NCI-H2029 treated with DMSO at 0.1 percent for 48 hours (cell line): ENCODE results near the gene PCMTD2.

Experiments
- DNase-seq: peaks from one replicate; lab custom pipeline; 2025; lab: John Stamatoyannopoulos, UW

The PCMTD2 gene

DNA sequence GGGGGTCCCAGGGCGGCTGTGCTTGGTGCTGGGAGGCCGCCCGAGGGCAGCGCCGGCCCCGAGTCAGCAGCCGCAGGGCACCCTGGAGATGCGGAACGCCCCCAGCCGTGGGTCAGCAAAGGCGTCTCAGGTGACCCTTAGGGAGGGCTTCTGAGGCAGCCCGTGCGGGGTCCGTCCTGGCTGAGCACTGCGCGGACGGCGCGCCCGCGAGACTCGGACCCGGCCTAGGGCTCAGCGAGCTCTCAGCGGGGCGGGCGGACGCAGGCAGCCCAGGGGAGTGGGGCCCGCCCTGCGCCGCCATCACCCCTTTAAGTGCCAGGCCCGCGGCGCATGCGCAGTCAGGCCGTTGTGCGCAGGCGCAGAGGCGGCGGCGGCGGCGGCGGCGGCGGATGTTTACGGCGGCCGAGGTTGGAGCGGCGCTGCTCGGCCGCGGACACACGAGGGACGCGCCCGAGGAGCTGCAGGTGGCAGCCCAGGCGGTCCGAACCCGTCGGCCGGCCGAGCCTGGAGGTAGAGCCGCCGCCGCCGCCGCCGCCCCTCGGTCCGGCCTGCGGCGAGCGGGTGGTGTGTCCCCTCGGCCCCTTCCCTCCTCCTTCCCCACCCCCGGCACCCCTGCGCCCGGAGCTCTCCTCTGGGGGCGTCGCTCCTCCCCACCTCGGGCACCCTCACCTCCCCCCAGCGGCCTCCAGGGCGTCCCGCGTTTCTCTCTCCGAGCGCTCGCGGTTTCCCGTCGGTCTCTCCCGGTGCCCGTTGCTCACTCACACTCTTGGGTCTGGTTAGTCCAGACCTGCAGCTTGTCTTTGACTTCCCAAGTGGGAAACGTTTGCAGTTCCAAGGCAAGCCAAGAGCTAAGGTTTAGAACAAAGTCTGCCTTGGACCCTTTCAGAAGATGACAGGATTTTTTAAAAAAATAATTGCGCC, at the start of gene PCMTD2:
Gene PCMTD2, plus strand, starts transcription at position 388 of the 921 bp plus-strand sequence. CDS start 4,218 bp downstream, outside the sequence.
- DNase-seq = peak; percentile 31

DNA sequence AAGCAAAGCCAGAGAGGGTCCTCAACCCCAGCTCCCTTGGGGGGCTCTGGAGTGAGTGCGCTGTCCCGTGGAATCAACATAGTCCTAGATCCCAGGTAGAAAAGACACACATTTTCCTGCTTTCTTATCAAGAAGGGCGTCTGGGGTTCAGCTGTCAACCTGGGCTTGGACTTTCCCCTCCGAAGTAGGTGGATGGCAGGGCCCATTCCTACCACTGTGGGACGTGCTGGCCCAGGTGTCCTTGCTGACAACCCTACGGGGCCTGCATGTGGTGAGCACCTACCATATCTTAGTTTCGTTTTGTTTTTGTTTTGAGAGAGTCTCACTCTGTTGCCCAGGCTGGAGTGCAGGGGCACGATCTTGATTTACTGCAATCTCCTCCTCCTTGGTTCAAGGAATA, 48.9 kb upstream of the PCMTD2 start:
- no peak for DNase-seq

DNA sequence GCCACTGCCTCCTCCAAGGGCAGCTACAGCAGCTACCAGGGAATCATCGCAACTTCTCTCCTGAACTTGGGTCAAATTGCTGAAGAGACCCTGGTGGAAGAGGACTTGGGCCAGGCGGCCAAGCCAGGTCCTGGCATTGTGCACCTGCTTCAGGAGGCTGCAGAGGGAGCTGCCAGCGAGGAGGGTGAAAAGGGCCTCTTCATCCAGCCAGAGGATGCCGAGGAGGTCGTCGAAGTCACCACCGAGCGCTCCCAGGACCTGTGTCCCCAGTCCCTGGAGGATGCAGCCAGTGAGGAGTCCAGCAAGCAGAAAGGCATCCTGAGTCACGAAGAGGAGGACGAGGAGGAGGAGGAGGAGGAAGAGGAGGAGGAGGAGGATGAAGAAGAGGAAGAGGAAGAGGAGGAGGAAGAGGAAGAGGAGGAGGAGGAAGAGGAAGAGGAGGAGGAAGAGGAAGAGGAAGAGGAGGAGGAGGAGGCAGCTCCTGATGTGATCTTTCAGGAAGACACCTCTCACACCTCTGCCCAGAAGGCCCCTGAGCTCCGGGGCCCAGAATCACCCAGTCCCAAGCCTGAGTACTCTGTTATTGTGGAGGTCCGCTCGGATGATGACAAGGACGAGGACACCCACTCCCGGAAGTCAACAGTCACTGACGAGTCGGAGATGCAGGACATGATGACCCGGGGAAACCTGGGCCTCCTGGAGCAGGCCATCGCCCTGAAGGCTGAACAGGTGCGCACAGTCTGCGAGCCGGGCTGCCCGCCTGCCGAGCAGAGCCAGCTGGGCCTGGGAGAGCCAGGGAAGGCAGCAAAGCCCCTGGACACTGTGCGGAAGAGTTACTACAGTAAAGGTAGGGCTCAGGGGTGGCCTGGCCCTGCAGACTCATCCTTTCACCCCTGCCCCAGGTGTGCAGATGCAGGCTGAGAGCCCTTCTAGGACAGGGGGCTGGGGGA, 47.6 kb upstream of the PCMTD2 start:
- no peak for DNase-seq

DNA sequence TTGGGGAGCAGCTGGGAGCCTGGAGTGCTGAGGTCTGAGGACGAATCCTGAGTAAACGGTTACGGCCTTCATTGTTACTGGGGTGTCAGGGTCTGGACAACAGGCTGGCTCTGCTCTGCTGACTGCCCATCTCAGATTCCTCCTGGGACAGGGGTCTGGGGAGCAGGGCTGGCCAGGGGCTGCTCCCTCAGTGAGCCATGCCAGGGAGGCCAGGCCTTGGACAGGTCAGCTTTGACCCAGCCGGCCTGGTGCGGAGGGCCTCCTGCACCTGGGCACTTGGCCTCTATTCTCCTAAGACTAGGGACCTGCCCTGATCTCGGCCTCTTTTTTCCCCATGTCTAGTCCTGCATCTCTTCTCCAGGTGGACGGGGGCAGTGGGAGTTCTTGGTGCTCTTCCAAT, 46.4 kb upstream of the PCMTD2 start:
- no peak for DNase-seq

DNA sequence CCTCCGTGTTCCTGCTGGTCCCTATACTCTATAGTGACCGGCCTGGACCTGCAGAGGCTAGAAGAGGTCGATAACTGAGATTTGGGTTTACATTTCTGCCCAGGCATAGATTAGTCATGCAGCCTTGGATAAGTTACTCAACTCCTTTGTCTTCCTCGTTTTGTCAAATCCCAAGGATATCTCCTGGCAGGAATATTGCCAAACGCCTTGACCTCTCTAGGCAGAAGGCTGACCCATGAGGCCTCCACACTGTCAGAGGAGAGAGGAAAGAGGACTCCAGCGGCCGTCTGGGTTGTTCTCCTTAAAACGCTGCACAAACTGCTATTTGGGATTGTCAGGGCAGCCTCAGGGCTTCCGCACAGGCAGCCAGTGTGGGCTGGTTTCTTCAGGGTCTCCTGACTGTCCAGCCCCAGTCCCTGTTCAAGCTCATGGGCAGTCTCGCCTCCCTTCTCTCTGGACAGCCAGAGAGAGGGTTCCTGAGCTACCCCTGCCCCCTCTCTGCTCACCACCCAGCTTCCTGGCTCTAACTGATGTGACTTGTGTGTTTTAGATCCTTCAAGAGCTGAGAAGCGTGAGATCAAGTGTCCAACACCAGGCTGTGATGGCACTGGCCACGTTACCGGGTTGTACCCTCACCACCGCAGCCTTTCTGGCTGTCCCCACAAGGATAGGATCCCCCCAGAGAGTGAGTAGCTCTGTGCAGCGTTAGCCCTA, 44.7 kb upstream of the PCMTD2 start:
- DNase-seq = no peak

DNA sequence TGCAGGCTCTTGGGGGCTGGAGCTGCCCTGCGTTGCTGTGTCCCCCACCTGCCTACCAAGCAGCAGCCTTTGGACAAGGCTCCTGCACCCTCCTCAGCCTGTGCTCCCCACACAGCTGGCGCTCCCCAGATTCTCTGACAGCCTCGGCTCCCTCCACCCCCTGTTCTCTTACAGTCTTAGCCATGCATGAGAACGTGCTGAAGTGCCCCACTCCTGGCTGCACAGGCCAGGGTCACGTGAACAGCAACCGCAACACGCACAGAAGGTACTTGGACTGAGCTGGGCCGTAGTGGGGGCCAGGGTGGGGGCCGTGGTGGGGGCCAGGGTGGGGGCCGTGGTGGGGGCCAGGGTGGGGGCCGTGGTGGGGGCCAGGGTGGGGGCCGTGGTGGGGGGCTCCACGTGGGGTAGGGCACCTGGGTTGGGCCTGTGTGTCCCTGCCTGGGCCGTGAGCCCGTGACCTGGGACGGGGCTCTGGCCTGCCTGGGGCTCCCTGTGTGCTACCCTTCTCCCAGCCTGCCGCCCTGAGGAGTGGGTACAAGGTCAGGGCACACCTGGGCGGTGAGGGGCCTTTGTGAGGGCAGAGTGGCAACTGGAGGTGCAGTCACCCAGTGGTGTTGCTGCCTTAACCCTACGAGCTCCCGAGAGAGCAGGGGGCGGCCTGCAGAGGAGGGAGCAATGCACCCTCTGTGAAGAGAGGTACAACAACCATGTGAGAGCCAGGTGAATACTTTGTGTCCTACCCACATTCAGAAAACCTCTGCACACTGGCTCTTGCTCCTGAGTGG, 43.5 kb upstream of the PCMTD2 start:
- no peak for DNase-seq

DNA sequence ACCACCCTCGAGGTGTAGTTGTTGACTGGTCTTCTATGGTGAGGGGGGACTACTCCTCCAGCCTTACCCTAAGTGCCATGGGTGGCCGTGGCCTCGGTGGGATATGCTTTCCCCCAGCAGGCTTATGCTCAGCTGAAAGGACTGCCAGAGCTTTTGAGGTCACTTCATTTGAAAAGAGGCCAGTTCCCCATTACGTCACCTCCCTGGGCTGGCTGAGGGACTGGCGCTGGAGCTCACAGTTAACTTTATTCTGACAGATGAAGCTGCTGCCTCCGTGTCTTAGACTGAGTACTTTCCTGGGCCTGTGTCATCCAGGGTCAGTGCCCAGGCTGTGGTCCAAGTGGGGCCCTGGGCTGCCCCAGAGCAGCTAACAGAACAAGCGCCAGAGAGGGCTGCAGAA, 42.8 kb upstream of the PCMTD2 start:
- DNase-seq = no peak

DNA sequence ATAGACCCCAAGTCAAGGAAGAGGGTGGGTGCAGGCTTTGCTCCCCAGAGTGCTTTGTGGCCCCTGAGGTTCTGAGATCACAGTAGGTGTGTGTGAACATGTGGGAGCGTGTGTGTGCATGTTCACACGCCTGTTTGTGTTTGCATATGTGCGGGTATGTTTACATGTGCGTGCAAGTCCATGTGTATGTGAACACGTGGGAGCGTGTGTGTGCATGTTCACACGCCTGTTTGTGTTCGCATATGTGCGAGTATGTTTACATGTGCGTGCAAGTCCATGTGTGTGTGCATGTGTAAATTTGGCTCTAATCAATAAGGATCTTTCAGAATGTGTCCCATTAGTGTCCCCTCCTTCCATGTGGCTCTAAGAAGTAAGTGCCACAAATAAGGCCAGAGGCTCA, 41.4 kb upstream of the PCMTD2 start:
- no peak for DNase-seq

DNA sequence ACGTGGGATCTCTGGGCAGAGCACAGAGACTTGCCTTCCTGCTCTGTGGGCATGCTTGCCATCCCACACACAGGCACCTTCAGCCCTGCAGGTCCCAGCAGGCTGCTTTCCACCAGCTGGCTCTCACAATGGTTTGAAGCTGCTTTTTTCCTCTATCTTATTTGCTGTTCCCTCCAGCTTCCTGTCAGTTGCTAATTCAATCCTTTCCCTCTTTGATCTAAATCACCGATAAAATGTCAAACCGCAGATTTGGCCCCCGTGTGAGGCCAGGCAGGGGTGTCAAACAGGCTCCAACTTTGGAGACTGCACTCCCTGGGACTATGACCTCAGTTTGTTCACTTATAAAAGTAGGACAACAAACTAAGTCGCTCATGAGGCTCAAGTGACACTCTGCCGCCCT, 40.6 kb upstream of the PCMTD2 start:
- no peak for DNase-seq

DNA sequence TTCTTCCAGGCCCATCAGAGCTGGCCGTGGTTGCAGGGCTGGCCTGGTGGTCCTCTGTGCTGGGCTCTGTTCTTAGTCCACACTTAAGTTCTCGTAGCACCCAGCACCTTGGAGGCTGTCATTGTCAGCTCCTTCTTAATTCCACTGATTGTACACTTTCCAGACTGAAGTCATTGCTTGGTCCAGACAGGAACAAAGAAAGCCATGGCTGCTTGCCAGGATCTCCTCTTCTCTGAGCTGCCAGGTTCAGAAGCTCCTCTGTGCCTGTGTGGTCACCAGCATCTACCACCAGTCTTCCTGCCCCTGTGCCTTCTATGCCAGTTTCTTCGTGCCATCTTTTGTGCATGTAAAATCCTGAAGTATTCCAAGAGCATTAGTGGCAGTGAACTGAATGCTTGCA, 39.5 kb upstream of the PCMTD2 start:
- DNase-seq = peak; percentile 18

DNA sequence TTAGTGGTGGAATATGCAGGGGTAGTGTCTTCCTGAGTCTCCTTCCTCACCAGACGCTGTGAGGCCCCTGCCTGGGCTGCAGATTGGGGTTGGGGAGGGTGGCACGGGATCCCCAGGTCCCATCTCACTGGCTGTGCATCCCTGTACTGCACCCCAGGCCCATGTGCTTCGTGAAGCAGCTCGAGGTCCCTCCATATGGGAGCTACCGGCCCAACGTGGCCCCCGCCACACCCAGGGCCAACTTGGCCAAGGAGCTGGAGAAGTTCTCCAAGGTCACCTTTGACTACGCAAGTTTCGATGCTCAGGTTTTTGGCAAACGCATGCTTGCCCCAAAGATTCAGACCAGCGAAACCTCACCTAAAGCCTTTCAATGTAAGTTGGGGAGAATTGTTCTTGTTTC, 38.6 kb upstream of the PCMTD2 start:
- no peak for DNase-seq

DNA sequence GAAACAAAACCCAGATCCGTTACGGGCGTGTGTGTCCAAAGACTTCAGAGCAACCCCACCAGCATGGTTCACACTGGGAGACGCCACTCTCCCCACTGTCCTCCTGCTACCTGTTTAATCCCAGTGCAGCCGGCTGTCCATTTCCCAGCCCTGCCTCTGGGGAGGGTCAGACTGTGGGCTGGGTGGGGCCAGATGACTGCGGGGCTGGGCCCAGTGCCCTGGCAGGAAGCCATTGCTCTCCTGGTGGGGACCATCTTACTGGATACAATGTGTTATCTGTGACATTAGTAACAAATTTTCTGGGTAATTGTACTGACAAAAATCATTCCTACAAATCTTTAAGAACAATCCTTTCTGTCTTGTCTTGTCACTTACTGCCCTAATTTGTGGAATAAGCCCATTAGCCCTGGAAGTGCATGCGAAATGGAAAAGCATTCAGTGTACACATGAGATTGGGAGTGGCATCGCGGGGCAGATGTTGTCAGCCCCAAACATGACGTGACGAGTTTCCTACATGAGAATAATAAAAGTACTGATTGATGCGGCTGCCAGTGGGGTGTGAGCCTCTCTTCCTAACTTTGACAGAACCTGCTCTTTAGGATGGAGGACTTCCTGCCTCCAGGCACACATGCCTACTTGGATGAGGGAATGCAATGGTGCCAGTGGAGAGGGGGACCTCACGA, 37.9 kb upstream of the PCMTD2 start:
- no peak for DNase-seq

DNA sequence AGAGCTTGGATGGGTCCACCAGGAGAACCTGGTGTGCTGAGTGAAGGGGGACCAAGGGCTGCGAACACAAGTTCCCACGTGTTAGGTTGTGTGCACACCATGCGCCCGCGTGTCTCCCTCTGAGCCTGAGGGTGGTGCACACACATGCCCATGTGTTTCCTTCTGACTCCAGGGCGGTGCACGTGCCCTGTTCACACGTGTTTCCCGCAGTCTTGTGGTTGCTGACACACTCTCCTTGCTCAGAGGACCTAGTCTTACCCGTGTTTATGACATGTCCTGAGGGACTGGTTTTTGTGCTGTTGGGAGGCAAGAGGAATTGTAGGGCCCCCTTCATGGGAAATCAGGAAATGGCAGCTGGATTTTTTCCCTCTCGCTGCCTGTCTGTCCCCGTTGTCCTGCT, 36.3 kb upstream of the PCMTD2 start:
- no peak for DNase-seq

DNA sequence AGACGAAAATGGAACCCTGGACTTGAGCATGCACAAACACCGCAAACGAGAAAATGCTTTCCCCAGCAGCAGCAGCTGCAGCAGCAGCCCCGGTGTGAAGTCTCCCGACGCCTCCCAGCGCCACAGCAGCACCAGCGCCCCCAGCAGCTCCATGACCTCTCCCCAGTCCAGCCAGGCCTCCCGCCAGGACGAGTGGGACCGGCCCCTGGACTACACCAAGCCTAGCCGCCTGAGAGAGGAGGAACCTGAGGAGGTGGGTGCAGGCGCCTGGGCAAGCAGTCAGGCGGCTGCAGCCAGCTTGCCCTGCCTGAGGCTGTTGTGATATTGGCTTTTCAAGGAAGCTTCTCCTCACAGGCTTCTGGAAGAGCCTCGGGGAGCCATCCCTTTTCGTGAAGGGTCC, 35.8 kb upstream of the PCMTD2 start:
- DNase-seq = no peak

DNA sequence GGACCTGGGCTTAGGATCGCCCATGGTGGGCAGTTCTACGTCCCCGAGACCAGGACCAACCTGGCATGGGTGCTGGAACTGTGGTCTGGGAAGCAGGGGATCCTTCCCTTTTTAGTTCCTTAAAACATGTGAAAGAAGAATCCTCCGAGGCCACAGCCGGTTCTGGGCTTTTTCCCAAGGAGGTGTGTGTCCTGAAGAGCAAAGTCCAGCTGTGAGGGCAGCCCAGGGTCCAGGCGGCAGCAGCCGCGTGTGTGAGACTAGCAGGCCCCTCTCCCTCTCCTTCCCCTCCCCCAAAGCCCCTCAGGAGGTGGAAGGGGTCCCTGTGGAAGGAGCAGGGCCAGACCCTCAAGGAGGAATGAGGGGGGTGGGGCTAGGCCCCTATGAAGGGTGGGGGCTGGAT, 35.1 kb upstream of the PCMTD2 start:
- DNase-seq = no peak

DNA sequence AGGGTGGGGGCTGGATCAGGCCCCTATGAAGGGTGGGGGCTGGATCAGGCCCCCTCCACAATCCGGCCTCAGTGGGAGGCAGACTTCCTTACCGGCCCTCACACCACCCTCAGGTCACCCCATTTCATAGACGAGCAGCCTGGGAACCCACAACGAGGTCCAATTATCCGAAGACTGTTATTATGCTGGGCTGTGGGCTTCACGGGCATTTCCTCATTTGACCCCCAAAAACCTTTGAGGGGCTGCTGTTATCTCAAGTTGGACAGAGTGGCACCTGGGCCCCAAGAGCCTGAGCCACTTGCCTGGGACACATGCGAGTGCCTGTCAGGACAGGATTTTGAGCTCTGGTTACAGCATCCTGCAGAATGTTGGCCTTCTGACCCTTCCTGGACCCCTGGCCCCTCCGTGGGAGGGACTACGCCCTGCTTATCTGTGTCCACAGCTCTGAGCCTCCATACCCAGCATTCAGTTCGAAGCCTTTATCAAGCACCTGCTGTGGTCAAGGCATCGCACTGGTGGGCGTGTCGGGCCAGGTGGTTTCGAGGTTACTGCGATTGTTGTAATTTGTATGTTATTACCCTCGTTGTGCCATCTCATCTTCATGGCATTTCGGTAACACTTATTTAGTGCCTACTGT, 34.5 kb upstream of the PCMTD2 start:
- DNase-seq = no peak

DNA sequence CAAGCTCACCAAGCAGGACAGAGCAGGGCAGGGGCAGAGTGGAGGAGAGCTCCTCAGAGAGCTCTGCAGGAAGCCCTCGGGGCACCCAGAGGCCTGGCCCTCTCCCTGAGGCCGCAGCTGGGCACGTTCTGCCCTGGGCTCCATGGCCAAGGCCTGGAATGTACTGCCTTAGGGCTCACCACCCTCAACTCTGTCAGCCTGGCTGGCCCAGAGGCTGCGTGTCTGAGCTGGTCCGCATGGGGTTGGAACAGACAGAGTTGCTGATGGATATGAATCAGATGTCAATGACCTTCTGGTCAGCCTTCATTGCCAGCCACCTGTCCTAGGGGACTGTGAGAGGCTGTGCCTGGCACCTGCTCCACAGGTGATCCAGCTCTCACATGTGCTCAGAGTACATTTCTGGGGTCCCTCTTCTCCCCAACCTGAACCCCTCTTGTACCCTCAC, 33.2 kb upstream of the PCMTD2 start:
- no peak for DNase-seq

DNA sequence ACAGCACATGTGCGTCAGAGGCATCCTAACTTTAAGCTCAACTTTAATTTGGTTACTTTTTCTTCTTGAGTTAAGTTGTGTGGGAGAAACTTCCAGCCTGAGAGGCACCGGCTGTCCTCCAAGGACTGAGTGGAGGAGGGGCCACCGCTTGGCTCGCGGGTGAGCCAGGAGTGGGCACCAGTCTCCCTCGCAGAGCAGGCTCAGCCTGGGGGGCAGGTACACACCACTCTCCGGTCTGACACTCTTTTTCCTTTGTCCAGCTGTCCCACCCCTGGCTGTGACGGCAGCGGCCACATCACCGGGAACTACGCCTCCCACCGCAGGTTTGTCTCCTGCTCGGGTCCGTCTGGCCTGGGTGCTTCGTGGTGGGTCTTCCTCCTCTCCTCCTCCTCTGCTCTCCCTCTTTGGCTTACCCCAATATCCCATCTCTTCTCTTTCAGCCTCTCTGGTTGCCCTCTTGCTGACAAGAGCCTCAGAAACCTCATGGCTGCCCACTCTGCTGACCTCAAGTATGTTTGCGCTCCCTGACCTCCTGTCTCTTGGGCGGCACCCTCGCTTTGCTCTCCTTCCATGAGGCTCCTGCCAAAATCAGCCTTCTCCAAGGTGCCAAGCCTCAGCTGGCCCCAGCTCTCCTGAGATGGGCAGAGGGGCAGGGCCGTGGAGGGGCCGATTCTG, 32.6 kb upstream of the PCMTD2 start:
- DNase-seq = no peak

DNA sequence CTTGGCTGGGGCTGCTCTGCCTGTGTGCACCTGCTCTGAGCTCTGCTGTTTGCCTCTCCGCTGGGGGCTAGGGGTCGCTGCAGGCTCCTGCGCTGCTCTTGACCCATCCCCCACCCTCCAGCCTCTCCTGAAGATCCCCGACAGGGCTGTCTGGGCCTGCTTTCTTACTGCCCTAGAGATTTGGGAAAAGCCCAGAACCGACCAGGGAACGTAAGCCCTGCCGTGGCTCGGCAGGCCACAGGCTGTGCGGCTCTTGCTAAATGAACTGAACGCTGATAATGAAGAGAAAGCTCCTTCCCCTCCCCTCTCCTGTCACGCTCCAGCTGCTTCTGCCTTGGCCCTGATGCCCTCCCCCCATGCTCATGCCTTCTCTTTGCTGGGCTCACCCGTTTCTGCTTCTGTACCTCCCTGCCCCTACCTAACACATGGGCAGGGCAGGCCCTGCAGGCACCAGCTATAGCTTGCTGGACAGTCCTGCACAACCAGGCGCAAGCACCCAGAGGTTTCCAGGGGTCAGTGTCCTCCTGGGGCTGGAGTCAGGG, 32.0 kb upstream of the PCMTD2 start:
- no peak for DNase-seq
